ENCODE results near the gene ANTXR2. TPM values are rescaled to one million over a fixed set of nuclear protein-coding genes. Genes with fewer than 3 reads are reported as not detected.

Gene ANTXR2
- total RNA-seq, 1 donor = 45.8 TPM

- no peak for DNase-seq (ENCODE audit: low read depth in 2 of 3, low spot score in 2 of 3)
Measured at GRCh38 chr4:79881407-79881806, 191.6 kb downstream of the ANTXR2 start.

DNA sequence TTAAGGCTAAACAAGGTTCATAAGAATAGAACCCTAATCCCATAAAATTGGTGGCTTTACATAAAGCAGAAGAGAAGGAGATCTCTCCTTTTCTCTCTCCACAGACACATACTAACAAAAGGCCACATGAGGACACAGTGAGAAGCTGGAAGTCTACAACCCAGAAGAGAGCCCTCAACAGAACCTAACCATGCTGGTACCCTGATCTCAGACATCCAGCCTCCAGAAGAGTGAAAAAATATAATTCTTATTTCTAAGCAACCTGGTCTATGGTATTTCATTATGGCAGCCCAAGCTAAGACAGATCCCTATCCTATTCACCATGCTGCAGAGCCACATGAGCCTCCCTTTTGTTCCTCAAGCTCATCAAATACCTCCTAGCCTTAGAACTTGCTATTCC, 195.5 kb downstream of the ANTXR2 start:
- DNase-seq (ENCODE audit: low read depth in 2 of 3, low spot score in 2 of 3) = no peak

GRCh38 chr4:79875344-79875899, 197.6 kb downstream of the ANTXR2 start:
- no peak for DNase-seq (ENCODE audit: low read depth in 2 of 3, low spot score in 2 of 3)

GRCh38 chr4:79874197-79874596, 198.8 kb downstream of the ANTXR2 start:
- no peak for DNase-seq (ENCODE audit: low read depth in 2 of 3, low spot score in 2 of 3)

DNA sequence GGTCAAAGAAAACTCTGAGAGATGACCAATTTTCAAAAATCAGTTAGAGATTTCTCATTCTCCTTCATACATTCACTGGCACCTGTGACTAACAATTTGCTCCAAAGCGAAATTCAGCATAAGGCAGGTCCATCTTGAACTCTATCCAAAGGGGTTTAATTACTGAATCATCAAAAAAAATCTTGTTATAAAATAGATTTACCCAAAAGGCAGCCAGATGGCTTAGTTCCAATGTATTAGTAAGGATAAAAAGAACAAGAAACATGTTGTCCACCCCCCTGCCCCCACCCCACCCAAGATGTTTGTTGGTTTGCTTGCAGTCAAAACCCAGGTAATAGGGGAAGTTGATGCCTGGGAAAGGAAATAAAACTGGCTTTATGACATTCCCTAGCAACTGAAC, 200.3 kb downstream of the ANTXR2 start:
- DNase-seq (ENCODE audit: low read depth in 2 of 3, low spot score in 2 of 3) = no peak

GRCh38 chr4:79871961-79872360, 201.1 kb downstream of the ANTXR2 start:
- no peak for DNase-seq (ENCODE audit: low read depth in 2 of 3, low spot score in 2 of 3)

- no peak for DNase-seq (ENCODE audit: low read depth in 2 of 3, low spot score in 2 of 3)
Measured at GRCh38 chr4:79869597-79870237, 203.3 kb downstream of the ANTXR2 start.

GRCh38 chr4:79865201-79865597, 207.8 kb downstream of the ANTXR2 start:
- DNase-seq (ENCODE audit: low read depth in 2 of 3, low spot score in 2 of 3) = no peak

GRCh38 chr4:79864500-79865200, 208.4 kb downstream of the ANTXR2 start:
- no peak for DNase-seq (ENCODE audit: low read depth in 2 of 3, low spot score in 2 of 3)

GRCh38 chr4:79863333-79863732, 209.7 kb downstream of the ANTXR2 start:
- no peak for DNase-seq (ENCODE audit: low read depth in 2 of 3, low spot score in 2 of 3)

GRCh38 chr4:79862821-79863220, 210.2 kb downstream of the ANTXR2 start:
- DNase-seq (ENCODE audit: low read depth in 2 of 3, low spot score in 2 of 3) = no peak

GRCh38 chr4:79857811-79858210, 215.2 kb downstream of the ANTXR2 start:
- DNase-seq (ENCODE audit: low read depth in 2 of 3, low spot score in 2 of 3) = no peak

DNA sequence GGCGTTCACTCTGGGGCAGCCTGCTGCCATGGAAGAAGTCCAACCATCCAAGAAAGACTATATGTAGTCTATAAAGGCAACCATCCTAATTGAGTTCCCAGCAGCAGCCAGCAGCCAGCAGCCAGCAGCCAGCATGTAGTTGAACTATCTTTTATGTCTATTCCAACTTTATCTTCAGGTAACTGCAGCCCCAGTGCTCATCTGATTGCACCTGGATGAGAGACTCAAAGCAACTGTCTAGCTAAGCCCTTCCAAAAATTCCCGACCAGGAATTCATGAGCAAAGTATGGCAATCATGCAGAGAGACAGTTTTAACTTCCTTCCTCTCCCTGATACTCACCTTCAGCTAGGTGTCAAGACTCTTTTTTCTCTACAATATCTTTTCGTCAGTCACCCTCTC, 216.8 kb downstream of the ANTXR2 start:
- DNase-seq (ENCODE audit: low read depth in 2 of 3, low spot score in 2 of 3) = no peak

DNA sequence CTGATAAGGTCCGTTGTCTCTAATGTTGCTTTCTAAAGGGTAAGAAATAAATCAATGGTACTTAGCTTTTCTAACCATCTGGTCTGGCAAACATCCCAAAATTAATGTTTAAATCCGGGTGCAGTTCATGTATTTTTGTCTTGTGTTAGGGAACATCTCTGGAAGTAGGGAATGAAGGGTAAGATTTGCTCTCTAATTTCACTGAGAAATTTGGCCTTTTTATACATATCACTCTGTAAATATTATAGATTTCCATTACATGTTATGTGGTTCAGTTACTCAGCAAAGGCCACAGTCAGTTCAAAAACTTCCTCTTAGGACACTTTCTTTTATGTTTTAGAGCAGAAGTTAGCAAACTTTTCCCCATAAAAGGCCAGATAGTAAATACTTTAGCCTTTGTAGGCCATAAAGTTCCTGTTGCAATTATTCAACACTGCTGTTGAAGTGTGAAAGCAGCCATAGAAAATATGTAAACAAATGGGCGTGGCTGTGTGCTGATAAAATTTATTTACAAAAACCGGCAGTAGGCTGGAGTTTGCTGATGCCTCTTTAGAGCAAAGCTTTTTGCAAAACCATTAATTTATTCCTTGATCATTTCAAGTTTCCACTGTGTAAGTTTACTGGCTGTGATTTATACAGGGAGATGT, 218.1 kb downstream of the ANTXR2 start:
- DNase-seq (ENCODE audit: low read depth in 2 of 3, low spot score in 2 of 3) = peak in 1 of 3 donors; percentile 28

DNA sequence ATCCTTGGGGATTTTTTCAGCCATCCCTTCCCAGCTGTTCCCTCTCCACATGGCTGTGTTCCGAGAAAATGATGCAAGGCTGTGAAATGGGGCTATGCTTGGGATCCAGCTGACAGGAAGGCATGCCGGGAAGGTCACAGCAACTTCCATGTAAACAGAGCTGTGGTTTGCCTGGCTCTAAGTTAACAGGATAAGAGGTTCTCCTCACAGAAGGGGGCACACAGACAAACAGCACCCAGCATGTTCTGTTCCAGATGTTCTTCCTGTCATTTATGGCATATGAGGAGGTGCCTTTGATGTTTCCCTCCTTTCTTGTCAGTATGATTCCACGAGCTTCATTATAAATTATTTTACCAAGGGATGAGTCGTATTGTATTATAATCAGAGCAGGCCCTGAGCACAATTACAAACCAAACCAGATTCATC, 220.7 kb downstream of the ANTXR2 start:
- no peak for DNase-seq (ENCODE audit: low read depth in 2 of 3, low spot score in 2 of 3)

GRCh38 chr4:79851625-79852304, 221.3 kb downstream of the ANTXR2 start:
- no peak for DNase-seq (ENCODE audit: low read depth in 2 of 3, low spot score in 2 of 3)

Other genes with a start within 250 kb of the ANTXR2 start
- gene PRDM8, start 124.3 kb upstream of the ANTXR2 start, total RNA-seq = 25.3 TPM
- not detected for gene FGF5, start 193.4 kb upstream of the ANTXR2 start, total RNA-seq